Endodermal cell (in vitro differentiated cells): ENCODE results near the gene LCORL. TPM values are rescaled to one million over a fixed set of nuclear protein-coding genes. Genes with fewer than 3 reads are reported as not detected.

Experiments
- DNase-seq: peaks from one replicate; pipeline ENCODE4 v3.0.0-alpha.2; 2017
- H3K27ac ChIP-seq: 2 replicates; pipeline ENCODE4 v1.5.1; 2013; ENCODE audit warnings: mild to moderate bottlenecking, low read depth, low read length, moderate library complexity
- H3K27me3 ChIP-seq: 2 replicates; pipeline ENCODE4 v1.6.1; 2013; ENCODE audit warnings: mild to moderate bottlenecking, low read length, moderate library complexity; ENCODE audit not compliant: insufficient read depth, control insufficient read depth, poor library complexity, severe bottlenecking
- H3K36me3 ChIP-seq: 2 replicates; pipeline ENCODE4 v1.7.0; 2013; ENCODE audit warnings: mild to moderate bottlenecking, low read length, moderate library complexity; ENCODE audit not compliant: control insufficient read depth, insufficient read depth
- H3K4me1 ChIP-seq: one replicate; pipeline ENCODE4 v1.7.0; 2013; ENCODE audit warnings: low read length; ENCODE audit not compliant: control insufficient read depth, insufficient read depth
- H3K4me3 ChIP-seq: 2 replicates; pipeline ENCODE4 v1.5.1; 2013; ENCODE audit warnings: mild to moderate bottlenecking, low read length, moderate library complexity
- H3K9ac ChIP-seq: 2 replicates; pipeline ENCODE4 v1.6.1; 2013; ENCODE audit warnings: mild to moderate bottlenecking, low read length, moderate library complexity; ENCODE audit not compliant: poor library complexity, severe bottlenecking; ENCODE audit errors: extremely low read depth
- H3K9me3 ChIP-seq: 2 replicates; pipeline ENCODE4 v1.6.1; 2013; ENCODE audit warnings: mild to moderate bottlenecking, low read length, moderate library complexity; ENCODE audit not compliant: control insufficient read depth
- H3K27ac Mint-ChIP-seq: 2 replicates; pipeline ENCODE4 v1.8.0; 2020; ENCODE audit warnings: mixed read lengths
- H3K27me3 Mint-ChIP-seq: 2 replicates; pipeline ENCODE4 v1.8.0; 2021; ENCODE audit warnings: mild to moderate bottlenecking, mixed read lengths; ENCODE audit not compliant: insufficient read depth
- H3K36me3 Mint-ChIP-seq: 2 replicates; pipeline ENCODE4 v1.8.0; 2020; ENCODE audit warnings: low read depth, mixed read lengths
- H3K4me1 Mint-ChIP-seq: 2 replicates; pipeline ENCODE4 v1.8.0; 2020; ENCODE audit warnings: mixed read lengths
- H3K4me3 Mint-ChIP-seq: 2 replicates; pipeline ENCODE4 v1.8.0; 2020; ENCODE audit warnings: mild to moderate bottlenecking, moderate library complexity, mixed read lengths
- H3K9me3 Mint-ChIP-seq: 2 replicates; pipeline ENCODE4 v1.8.0; 2020; ENCODE audit warnings: mild to moderate bottlenecking, mixed read lengths
- WGBS, 2 experiments: methylation state at CpG; one replicate each; pipeline versions ENCODE4 v1.1.5 to v1.1.7; 2013; ENCODE audit warnings: missing lambda C conversion rate in 2 of 2, mixed read lengths in 1 of 2; ENCODE audit not compliant: insufficient coverage in 1 of 2, insufficient read length in 1 of 2; 5-methylcytosine and 5-hydroxymethylcytosine counted together
- total RNA-seq, 2 donors: library from RNA; stranded (reverse); fragmentation: NEBNext Ultra II Directional in 1 of 2; extraction: Animal tissue kit (Norgen Biotek cat#: 25700) in 1 of 2; gene quantifications; 2 replicates in 1 of 2; 3 replicates in 1 of 2; pipeline ENCODE4 v1.2.1, GENCODE V29; 2021
- TF ChIP-seq, protein P1 (sequence below): fragments of 200-600 bp; sonication (generic); conservative IDR thresholded peaks from 2 replicates; pipeline ENCODE4 v1.5.0; 2021; ENCODE audit warnings: antibody characterized with exemption, mild to moderate bottlenecking

LCORL gene
- total RNA-seq, 2 donors from 2014 or later: 20.4 to 34.5 TPM

DNA sequence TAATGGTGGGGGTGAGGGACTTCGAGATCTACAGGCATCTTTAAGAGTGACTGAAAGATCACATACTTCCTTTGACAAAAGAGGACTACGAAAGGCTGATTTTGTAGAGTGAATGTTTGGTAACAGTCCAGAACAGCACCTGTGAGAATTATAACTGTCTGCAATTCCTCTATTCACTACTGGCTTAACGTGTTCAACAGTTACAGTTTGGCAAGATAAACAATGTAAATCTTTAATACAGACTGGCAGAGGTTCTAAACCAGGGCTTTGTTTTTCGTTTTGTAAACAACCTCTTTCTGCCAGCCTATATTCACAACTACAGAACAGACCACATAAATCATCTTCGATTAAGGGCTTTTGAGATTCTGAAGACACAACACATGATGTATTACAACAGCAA lies 143.9 kb downstream of the LCORL start:
- H3K9ac ChIP-seq: no peak overlapping the region
- H3K27ac Mint-ChIP-seq: peak overlapping the region; percentile 18

DNA sequence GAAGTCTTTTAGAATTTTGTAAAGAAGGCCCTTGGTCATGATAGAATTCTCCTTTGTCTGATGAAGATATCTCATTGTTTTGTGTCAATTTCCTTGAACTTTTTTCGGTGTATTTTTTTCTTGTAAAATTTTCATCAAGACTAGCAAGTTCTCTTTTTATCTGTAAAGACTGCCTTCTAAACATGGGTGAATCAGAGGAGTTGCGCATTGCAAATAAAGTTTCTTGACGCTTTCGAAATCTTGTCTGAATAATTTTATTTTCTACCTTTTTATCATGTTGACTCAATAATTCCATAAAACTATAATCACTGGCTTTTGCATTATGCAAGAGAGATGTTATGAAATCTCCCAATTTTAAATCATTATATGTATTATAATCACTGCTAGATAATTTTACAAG lies 144.6 kb downstream of the LCORL start:
- no peak overlapping the region for H3K4me3 Mint-ChIP-seq

More for the DNA sequence above, 143.9 kb downstream of the LCORL start:
- 91 to 97% methylated on average over 3 to 5 of the region's 5 CpGs for WGBS, 2 experiments
- no peak for DNase-seq
- H3K27ac ChIP-seq: no peak overlapping the region
- Mint-ChIP-seq H3K27me3 (no peaks in the 10 kb centered on the region), H3K4me1 (no peaks in the 10 kb centered on the region), H3K9me3 (no peaks in the 10 kb centered on the region), H3K4me3 (no peak overlapping the region), H3K36me3 (peaks cover 12% of the 10 kb centered on the region)
- no peaks in the 10 kb centered on the region for H3K27me3 ChIP-seq
- H3K36me3 ChIP-seq: no peaks in the 10 kb centered on the region
- H3K4me3 ChIP-seq: no peak overlapping the region
- no peaks in the 10 kb centered on the region for H3K9me3 ChIP-seq
- TF ChIP-seq, protein P1, sequence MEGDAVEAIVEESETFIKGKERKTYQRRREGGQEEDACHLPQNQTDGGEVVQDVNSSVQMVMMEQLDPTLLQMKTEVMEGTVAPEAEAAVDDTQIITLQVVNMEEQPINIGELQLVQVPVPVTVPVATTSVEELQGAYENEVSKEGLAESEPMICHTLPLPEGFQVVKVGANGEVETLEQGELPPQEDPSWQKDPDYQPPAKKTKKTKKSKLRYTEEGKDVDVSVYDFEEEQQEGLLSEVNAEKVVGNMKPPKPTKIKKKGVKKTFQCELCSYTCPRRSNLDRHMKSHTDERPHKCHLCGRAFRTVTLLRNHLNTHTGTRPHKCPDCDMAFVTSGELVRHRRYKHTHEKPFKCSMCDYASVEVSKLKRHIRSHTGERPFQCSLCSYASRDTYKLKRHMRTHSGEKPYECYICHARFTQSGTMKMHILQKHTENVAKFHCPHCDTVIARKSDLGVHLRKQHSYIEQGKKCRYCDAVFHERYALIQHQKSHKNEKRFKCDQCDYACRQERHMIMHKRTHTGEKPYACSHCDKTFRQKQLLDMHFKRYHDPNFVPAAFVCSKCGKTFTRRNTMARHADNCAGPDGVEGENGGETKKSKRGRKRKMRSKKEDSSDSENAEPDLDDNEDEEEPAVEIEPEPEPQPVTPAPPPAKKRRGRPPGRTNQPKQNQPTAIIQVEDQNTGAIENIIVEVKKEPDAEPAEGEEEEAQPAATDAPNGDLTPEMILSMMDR: no peak
- H3K4me1 ChIP-seq: no peaks in the 10 kb centered on the region

GRCh38 chr4:17875402-17876070 lies 146.0 kb downstream of the LCORL start:
- Mint-ChIP-seq H3K27ac (no peak overlapping the region), H3K36me3 (peaks cover 12% of the 10 kb centered on the region), H3K4me1 (no peaks in the 10 kb centered on the region), H3K9me3 (no peaks in the 10 kb centered on the region), H3K27me3 (no peaks in the 10 kb centered on the region), H3K4me3 (no peak overlapping the region)
- 95 to 100% methylated on average over 1 to 4 of the region's 4 CpGs for WGBS, 2 experiments
- TF ChIP-seq, protein P1: no peak
- no peaks in the 10 kb centered on the region for H3K27me3 ChIP-seq
- H3K4me3 ChIP-seq: no peak overlapping the region
- no peak overlapping the region for H3K27ac ChIP-seq
- H3K4me1 ChIP-seq: no peaks in the 10 kb centered on the region
- H3K9me3 ChIP-seq: no peaks in the 10 kb centered on the region
- no peaks in the 10 kb centered on the region for H3K36me3 ChIP-seq
- no peak overlapping the region for H3K9ac ChIP-seq
- no peak for DNase-seq

More for the DNA sequence above, 144.6 kb downstream of the LCORL start:
- Mint-ChIP-seq H3K4me1 (no peaks in the 10 kb centered on the region), H3K36me3 (peaks cover 12% of the 10 kb centered on the region), H3K9me3 (no peaks in the 10 kb centered on the region), H3K27me3 (no peaks in the 10 kb centered on the region), H3K27ac (peak overlapping the region; percentile 24)
- Histone ChIP-seq H3K4me3 (no peak overlapping the region), H3K36me3 (no peaks in the 10 kb centered on the region), H3K27ac (no peak overlapping the region), H3K9me3 (no peaks in the 10 kb centered on the region), H3K27me3 (no peaks in the 10 kb centered on the region), H3K9ac (no peak overlapping the region), H3K4me1 (no peaks in the 10 kb centered on the region)
- 97 to 100% methylated on average over 2 to 4 of the region's 4 CpGs for WGBS, 2 experiments
- no peak for DNase-seq
- TF ChIP-seq, protein P1: no peak
